ENCODE data around the gene NCOA1. TPM values are rescaled to one million over a fixed set of nuclear protein-coding genes. Genes with fewer than 3 reads are reported as not detected.

NCOA1 gene
- total RNA-seq, 1 donor from 2014 or later = 20.1 TPM

- TF ChIP-seq, protein P1, sequence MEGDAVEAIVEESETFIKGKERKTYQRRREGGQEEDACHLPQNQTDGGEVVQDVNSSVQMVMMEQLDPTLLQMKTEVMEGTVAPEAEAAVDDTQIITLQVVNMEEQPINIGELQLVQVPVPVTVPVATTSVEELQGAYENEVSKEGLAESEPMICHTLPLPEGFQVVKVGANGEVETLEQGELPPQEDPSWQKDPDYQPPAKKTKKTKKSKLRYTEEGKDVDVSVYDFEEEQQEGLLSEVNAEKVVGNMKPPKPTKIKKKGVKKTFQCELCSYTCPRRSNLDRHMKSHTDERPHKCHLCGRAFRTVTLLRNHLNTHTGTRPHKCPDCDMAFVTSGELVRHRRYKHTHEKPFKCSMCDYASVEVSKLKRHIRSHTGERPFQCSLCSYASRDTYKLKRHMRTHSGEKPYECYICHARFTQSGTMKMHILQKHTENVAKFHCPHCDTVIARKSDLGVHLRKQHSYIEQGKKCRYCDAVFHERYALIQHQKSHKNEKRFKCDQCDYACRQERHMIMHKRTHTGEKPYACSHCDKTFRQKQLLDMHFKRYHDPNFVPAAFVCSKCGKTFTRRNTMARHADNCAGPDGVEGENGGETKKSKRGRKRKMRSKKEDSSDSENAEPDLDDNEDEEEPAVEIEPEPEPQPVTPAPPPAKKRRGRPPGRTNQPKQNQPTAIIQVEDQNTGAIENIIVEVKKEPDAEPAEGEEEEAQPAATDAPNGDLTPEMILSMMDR (conservative IDR thresholded peaks at IDR 0.05) = no peak
- H3K4me1 Mint-ChIP-seq = peaks cover 33% of the 10 kb centered on the region
- peaks cover 3% of the 10 kb centered on the region for H3K9me3 Mint-ChIP-seq
- H3K27me3 Mint-ChIP-seq (ENCODE audit: low read depth) = no peaks in the 10 kb centered on the region
- H3K36me3 Mint-ChIP-seq (ENCODE audit: low read depth) = no peaks in the 10 kb centered on the region
- DNase-seq (ENCODE audit: low read depth, low spot score) = no peak
- peak overlapping the region; percentile 20 for H3K4me3 Mint-ChIP-seq
- no peak overlapping the region for H3K27ac Mint-ChIP-seq (ENCODE audit: unreplicated experiment)
These were observed 296.5 kb downstream of the NCOA1 start for GRCh38 chr2:24787532-24787931.

DNA sequence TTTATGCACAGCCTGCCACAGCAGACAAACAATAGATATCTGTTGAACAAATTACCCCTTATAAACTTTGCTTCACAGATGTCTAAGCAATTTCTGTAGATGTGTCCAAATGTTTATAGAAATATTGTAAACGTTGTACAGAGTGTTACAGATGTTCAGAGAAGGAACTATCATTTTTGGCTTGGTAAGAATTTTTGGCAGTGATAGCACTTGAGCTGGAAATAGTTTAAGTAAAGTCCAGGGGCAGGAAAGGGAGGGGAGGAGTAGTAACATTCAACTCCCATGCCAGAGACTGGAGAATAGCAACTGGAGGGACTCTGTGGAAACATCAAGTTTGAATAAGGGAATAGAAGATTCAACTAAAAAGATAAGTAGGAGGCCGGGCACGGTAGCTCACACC is 297.8 kb downstream of the NCOA1 start:
- no peak for DNase-seq (ENCODE audit: low read depth, low spot score)
- H3K27me3 Mint-ChIP-seq (ENCODE audit: low read depth) = no peaks in the 10 kb centered on the region
- peak overlapping the region; percentile 45 for H3K4me3 Mint-ChIP-seq
- H3K4me1 Mint-ChIP-seq = peaks cover 42% of the 10 kb centered on the region
- H3K36me3 Mint-ChIP-seq (ENCODE audit: low read depth) = no peaks in the 10 kb centered on the region
- TF ChIP-seq, protein P1 (conservative IDR thresholded peaks at IDR 0.05) = no peak
- no peak overlapping the region for H3K27ac Mint-ChIP-seq (ENCODE audit: unreplicated experiment)
- H3K9me3 Mint-ChIP-seq = peaks cover 3% of the 10 kb centered on the region

GRCh38 chr2:24791452-24791851 is 300.4 kb downstream of the NCOA1 start:
- no peaks in the 10 kb centered on the region for H3K9me3 Mint-ChIP-seq
- H3K4me1 Mint-ChIP-seq = peaks cover 58% of the 10 kb centered on the region
- H3K4me3 Mint-ChIP-seq = peak overlapping the region; percentile 89
- H3K27ac Mint-ChIP-seq (ENCODE audit: unreplicated experiment) = no peak overlapping the region
- TF ChIP-seq, protein P1 (conservative IDR thresholded peaks at IDR 0.05) = no peak
- peaks cover 2% of the 10 kb centered on the region for H3K36me3 Mint-ChIP-seq (ENCODE audit: low read depth)
- no peak for DNase-seq (ENCODE audit: low read depth, low spot score)
- no peaks in the 10 kb centered on the region for H3K27me3 Mint-ChIP-seq (ENCODE audit: low read depth)

GRCh38 chr2:24792542-24792873 is 301.5 kb downstream of the NCOA1 start:
- peak overlapping the region; percentile 100 for H3K4me3 Mint-ChIP-seq
- H3K4me1 Mint-ChIP-seq = peaks cover 66% of the 10 kb centered on the region
- H3K36me3 Mint-ChIP-seq (ENCODE audit: low read depth) = peaks cover 13% of the 10 kb centered on the region
- H3K9me3 Mint-ChIP-seq = no peaks in the 10 kb centered on the region
- H3K27ac Mint-ChIP-seq (ENCODE audit: unreplicated experiment) = peak overlapping the region; percentile 100
- H3K27me3 Mint-ChIP-seq (ENCODE audit: low read depth) = no peaks in the 10 kb centered on the region
- no peak for DNase-seq (ENCODE audit: low read depth, low spot score)
- TF ChIP-seq, protein P1 (conservative IDR thresholded peaks at IDR 0.05) = no peak

GRCh38 chr2:24792874-24793760 is 302.1 kb downstream of the NCOA1 start, which contains the start of the genes CENPO and PTRHD1:
Gene CENPO (plus strand): TSS chr2:24793425. CDS start chr2:24793920, 495 bp downstream.
Gene PTRHD1 (minus strand): TSS chr2:24793391. CDS start chr2:24793377, 14 bp downstream.
- TF ChIP-seq, protein P1 (conservative IDR thresholded peaks at IDR 0.05) = peak; percentile 72
- Mint-ChIP-seq H3K27ac (ENCODE audit: unreplicated experiment) (peak within 1 kb of the TSS; percentile 100), H3K27me3 (ENCODE audit: low read depth) (no peaks in the 10 kb centered on the region), H3K9me3 (no peaks in the 10 kb centered on the region), H3K4me3 (peak within 1 kb of the TSS; percentile 100), H3K4me1 (peaks cover 63% of the 10 kb centered on the region), H3K36me3 (ENCODE audit: low read depth) (peaks cover 18% of the 10 kb centered on the region)
- peak; percentile 92 for DNase-seq (ENCODE audit: low read depth, low spot score)

Data from neural crest cell (in vitro differentiated cells).